Activated naive CD8-positive, alpha-beta T cell treated with anti-CD3 and anti-CD28 coated beads, Interleukin-2, amount 50 U/mL, for 24 hours (primary cell): Measurements from ENCODE around the gene TIMP3.

Experiments
- ATAC-seq: fragments of 150-1000 bp; cut with Tn5 transposase; one replicate; pipeline ENCODE4 v1.10.0; 2021
- DNase-seq: peaks from one replicate; pipeline ENCODE4 v3.0.0; 2021
- H3K27ac Mint-ChIP-seq: one replicate; pipeline ENCODE4 v1.8.0; 2021; ENCODE audit warnings: mild to moderate bottlenecking, mixed read lengths
- H3K27me3 Mint-ChIP-seq: one replicate; pipeline ENCODE4 v1.8.0; 2021; ENCODE audit warnings: mixed read lengths
- H3K36me3 Mint-ChIP-seq: one replicate; pipeline ENCODE4 v1.8.0; 2021; ENCODE audit warnings: low read depth, mixed read lengths
- H3K4me1 Mint-ChIP-seq: one replicate; pipeline ENCODE4 v1.8.0; 2021; ENCODE audit warnings: mixed read lengths
- H3K4me3 Mint-ChIP-seq: one replicate; pipeline ENCODE4 v1.8.0; 2021; ENCODE audit warnings: mild to moderate bottlenecking, moderate library complexity, mixed read lengths
- H3K9me3 Mint-ChIP-seq: one replicate; pipeline ENCODE4 v1.8.0; 2021; ENCODE audit warnings: mixed read lengths

The TIMP3 gene

DNA sequence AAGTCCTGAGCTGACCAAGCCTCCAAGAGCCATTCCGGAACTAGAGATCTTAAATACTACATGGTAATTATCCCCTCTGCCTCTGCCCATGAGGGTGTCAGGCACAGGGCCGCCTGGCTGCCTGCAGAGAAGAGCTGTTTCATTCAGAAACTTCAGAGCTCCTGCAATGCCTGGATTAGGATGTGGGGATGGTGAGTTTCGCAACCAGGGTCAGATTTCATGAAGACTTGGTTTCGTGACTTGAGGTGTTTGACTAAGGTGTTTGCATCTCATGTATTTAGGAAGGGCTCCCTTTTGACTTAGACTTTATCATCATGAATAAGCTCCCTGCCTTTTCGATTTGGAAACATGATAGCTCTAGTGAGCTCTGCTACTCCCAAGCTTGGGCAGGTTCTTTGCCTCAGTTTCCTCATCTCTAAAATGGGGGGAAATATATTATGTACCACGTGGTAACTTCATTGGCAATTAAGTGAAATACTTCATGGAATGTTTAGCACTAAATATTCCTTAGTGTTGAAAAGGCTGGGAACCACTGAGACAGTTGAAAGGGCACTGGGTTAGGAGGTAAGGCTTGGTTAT is 9.1 kb downstream of the TIMP3 start:
- DNase-seq (no peak), ATAC-seq (no peak)
- H3K36me3 Mint-ChIP-seq = no peaks in the 10 kb centered on the region
- H3K27ac Mint-ChIP-seq = no peak overlapping the region
- no peak overlapping the region for H3K4me3 Mint-ChIP-seq
- peaks cover 2% of the 10 kb centered on the region for H3K4me1 Mint-ChIP-seq
- peaks cover 3% of the 10 kb centered on the region for H3K27me3 Mint-ChIP-seq
- H3K9me3 Mint-ChIP-seq = no peaks in the 10 kb centered on the region

DNA sequence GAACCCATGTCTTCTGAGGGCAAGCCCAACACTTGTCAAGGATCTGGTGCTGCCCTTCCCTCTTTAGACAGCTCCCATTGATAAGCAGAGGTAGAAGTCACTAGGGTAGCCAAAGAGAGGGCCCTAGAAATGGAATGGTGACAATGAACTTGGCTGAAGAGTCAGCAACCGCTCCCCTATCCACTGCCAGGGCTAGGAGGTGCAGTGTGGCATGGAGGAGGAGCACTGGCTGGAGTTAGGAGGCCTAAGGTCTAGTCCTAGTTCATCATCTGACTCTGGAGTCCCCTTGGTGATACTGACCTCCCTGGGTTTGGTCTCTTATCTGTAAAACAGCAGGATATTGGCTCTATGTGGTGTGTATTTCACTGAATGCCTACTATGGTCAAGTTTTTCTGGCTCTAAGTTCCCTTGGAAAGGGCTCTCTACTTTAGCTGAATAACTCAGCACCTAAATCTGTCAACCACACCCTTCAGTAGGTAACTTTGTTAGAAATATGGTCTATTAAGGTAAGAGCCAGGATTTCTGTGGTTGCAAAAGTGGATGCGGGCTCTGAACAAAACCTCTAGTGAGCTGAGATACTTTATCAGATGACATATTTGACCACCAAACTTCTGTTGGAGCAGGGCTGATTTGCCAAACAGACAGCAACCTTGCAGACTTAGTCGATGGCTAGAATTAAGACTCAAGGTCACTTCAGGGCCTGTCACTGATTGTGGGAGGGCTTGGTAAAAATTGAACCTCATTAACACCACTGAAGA is 10.5 kb downstream of the TIMP3 start:
- Mint-ChIP-seq H3K9me3 (no peaks in the 10 kb centered on the region), H3K27ac (no peak overlapping the region), H3K4me1 (peaks cover 2% of the 10 kb centered on the region), H3K4me3 (no peak overlapping the region), H3K36me3 (no peaks in the 10 kb centered on the region), H3K27me3 (peaks cover 3% of the 10 kb centered on the region)
- ATAC-seq = no peak
- DNase-seq = no peak

DNA sequence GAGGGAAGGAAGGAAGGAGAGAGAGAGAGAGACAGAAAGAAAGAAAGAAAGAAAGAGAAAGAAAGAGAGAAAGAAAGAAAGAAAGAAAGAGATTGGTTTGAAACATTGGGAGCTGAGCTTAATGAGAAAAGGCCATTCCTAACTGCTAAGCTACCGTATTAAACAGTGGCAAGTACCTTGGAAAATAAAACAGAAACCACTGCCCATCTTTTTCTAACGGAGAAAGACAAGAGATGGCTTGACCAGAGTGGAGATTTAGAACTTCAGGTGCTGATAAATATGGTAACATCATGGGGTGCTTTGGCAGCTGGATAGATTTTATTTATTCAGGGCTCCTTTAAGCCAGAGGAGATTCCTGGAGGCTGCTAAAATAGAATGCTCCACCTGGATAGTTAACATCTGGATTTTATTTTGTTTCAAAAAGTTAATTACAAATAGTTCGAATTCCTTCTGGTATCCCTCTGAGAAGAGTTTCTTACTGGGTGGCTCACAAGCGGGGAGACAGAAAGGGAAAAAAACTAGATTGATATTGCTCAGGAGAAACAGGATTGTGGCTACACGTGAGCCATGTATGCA is 12.9 kb downstream of the TIMP3 start:
- no peaks in the 10 kb centered on the region for H3K27me3 Mint-ChIP-seq

DNA sequence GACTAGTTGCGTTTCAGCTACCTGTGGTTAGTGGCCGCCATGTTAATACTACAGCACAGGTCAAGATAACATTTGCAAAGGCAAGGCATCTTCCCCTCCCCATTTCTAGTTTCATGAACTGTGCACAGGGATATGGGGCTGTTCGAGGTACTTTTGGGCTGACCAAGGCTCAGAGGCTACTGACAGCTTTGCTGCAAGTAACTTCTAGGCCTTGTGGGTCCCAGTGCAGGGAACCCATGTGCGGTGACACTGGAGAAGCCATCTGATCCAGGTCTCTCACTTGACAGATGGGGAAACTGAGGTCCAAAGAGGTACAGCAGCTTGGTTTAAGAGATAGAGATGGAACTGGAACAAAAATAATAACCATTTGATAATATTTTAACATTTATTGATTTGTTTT is 13.6 kb downstream of the TIMP3 start:
- Mint-ChIP-seq H3K27me3 (no peaks in the 10 kb centered on the region), H3K9me3 (no peaks in the 10 kb centered on the region), H3K4me1 (peaks cover 2% of the 10 kb centered on the region), H3K27ac (no peak overlapping the region), H3K4me3 (no peak overlapping the region), H3K36me3 (no peaks in the 10 kb centered on the region)
- ATAC-seq = no peak
- no peak for DNase-seq

More for the DNA sequence above, 12.9 kb downstream of the TIMP3 start:
- DNase-seq (no peak), ATAC-seq (no peak)
- Mint-ChIP-seq H3K36me3 (no peaks in the 10 kb centered on the region), H3K4me1 (peaks cover 2% of the 10 kb centered on the region), H3K4me3 (no peak overlapping the region), H3K27ac (no peak overlapping the region), H3K9me3 (no peaks in the 10 kb centered on the region)

DNA sequence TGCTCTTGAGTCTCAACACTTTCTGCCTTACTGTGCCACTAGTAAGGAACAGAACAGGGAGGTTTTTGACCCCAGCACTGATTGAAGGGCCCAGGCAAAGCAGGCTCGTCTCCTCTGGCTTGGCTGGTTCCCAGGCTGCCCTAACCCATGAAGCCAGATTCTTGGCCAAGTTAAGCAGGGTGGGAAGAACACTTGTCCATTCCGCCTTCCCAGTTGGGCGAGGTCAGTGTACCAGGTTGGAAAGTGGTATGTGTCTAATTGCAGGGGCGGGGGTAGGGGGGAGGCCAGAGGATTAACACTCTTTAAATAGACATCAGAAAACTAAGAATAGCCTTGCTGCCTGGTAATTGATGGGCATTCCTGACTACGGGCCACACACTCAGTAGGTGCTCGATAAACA is 14.4 kb downstream of the TIMP3 start:
- H3K27ac Mint-ChIP-seq = no peak overlapping the region
- no peaks in the 10 kb centered on the region for H3K27me3 Mint-ChIP-seq
- H3K4me1 Mint-ChIP-seq = peaks cover under 1% of the 10 kb centered on the region
- H3K9me3 Mint-ChIP-seq = no peaks in the 10 kb centered on the region
- no peaks in the 10 kb centered on the region for H3K36me3 Mint-ChIP-seq
- H3K4me3 Mint-ChIP-seq = no peak overlapping the region
- no peak for ATAC-seq
- DNase-seq = no peak

DNA sequence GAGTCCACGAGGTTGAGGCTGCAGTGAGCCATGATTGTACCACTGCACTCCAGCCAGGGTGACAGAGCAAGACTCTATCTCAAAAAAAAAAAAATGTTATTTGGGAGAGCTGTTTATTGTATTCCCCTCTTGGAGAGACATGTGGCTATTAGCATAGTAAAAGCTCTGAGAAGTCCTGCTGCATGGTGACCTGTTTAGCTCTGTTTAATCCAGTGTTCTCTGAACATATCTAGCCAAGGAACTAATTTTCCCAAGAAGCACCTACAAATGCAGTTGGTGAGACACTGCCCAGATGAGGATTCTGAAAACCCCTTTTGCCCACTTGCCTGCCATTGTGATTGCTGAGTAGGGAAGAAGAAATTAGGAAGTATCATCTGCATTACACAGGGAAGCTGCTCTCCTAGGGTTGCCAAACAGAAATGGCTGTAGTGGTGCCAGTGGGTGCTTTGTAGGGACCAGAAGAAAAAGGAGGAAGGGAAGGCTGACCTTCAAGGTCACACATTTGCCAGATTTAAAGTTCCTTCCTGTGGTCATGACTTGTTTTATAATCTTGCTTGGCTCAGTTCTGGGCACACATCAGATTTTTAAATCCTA is 15.7 kb downstream of the TIMP3 start:
- no peak overlapping the region for H3K4me3 Mint-ChIP-seq
- no peak for DNase-seq
- ATAC-seq = no peak
- H3K9me3 Mint-ChIP-seq = no peaks in the 10 kb centered on the region
- H3K27ac Mint-ChIP-seq = no peak overlapping the region
- no peaks in the 10 kb centered on the region for H3K27me3 Mint-ChIP-seq
- no peaks in the 10 kb centered on the region for H3K36me3 Mint-ChIP-seq
- no peaks in the 10 kb centered on the region for H3K4me1 Mint-ChIP-seq

DNA sequence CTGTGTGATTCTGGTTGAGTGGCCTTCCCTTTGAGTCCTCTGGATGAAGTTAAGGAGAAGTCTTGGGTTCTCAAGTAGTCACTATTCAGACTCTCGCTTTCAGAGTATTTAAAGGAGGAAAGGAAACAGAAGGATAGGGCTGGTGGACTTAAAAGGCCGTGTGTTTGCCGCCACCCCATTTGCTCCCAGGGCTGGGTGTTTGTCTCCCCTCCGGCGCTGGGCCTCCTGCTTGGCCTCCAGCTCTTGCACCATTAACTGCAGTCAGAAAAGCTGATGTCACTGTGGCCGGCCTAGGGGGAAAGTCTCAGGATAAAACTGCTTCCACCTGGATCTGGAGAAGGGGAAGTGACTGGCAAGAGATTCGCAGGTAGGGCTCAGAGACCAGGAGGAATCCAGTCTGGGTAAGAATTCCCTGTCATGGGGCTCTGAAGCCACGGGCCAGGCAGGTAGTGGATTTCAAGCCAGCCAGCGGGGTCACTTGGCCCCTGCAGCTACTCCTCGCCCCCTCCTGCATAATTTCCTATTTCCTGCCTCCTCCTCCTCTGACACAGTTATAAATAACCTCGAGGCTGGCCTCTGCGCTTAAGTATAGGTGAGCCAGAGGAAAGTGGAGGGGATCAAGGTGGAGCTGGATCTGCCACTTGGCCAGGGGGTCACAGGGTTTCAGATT is 17.1 kb downstream of the TIMP3 start:
- no peak overlapping the region for H3K4me3 Mint-ChIP-seq
- no peaks in the 10 kb centered on the region for H3K4me1 Mint-ChIP-seq
- H3K27me3 Mint-ChIP-seq = no peaks in the 10 kb centered on the region
- H3K27ac Mint-ChIP-seq = no peak overlapping the region
- ATAC-seq (no peak), DNase-seq (no peak)
- no peaks in the 10 kb centered on the region for H3K9me3 Mint-ChIP-seq
- H3K36me3 Mint-ChIP-seq = no peaks in the 10 kb centered on the region

DNA sequence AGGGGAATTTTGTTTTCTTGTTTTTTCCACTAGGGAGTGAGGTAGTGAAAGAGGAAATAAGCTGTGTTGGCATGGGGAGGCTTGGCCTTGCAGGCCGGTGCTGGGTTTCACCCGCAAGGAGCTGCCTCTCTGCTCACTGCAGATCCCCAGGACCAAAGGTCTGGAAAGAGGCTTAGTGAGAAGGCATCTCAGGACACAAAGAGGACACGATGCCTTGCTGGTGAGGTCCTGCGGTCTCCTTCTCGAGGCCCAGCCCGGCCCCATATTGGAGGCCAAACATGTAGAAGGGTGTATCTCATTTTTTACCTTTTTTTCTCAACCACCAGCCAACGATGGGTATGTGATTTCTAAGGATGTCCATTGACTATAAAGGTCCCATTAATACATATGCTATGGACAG is 17.6 kb downstream of the TIMP3 start:
- no peak overlapping the region for H3K27ac Mint-ChIP-seq
- H3K36me3 Mint-ChIP-seq = no peaks in the 10 kb centered on the region
- H3K4me3 Mint-ChIP-seq = no peak overlapping the region

DNA sequence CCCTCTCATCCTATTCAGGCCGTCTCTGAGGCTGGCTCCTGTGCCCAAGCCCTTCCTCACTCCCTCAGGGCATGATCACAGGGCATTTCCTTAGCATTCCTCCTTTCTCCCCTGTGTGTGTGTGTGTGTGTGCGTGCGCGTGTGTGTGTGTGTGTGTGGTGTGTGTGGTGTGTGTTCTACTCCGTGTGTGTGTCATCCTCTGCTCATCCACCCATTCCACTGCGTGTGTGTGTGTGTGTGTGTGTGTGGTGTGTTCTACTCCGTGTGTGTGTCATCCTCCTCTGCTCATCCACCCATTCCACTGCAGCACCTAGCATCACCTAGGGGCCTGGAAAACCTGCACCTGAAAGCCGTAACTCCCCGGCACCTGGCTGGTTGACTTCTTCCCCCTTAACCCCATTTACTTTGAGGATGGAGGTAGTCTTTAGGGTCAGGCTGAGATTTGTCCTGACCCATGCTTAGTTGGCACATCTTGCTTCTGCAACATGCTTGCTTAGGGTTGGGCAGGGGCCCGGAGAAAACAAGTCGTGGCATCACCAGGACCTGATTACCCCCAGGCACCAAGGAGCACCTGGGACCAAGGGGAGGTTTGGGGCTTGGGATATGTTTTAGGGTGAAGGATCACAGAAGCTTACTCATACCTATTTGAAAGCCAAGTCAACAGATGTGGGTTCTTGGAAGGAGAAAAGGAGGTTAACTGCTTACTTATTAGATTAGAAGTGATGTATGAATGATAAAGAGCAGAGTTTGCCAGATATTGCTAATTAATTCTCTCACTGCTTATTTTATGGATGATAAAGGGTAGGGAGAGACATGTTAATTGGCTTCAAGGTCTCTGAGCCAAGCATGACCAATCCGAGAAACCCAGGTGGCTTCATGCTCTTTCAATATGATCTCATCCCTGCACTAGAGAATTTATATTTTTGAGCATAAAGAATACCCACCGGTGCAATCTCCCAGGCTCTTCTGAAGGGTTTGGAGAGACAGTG is 18.9 kb downstream of the TIMP3 start:
- no peaks in the 10 kb centered on the region for H3K36me3 Mint-ChIP-seq
- DNase-seq (no peak), ATAC-seq (no peak)
- no peak overlapping the region for H3K27ac Mint-ChIP-seq
- H3K4me1 Mint-ChIP-seq = no peaks in the 10 kb centered on the region
- H3K9me3 Mint-ChIP-seq = no peaks in the 10 kb centered on the region
- no peaks in the 10 kb centered on the region for H3K27me3 Mint-ChIP-seq
- no peak overlapping the region for H3K4me3 Mint-ChIP-seq

More for the DNA sequence above, 17.6 kb downstream of the TIMP3 start:
- Mint-ChIP-seq H3K9me3 (no peaks in the 10 kb centered on the region), H3K27me3 (no peaks in the 10 kb centered on the region), H3K4me1 (no peaks in the 10 kb centered on the region)
- ATAC-seq (no peak), DNase-seq (no peak)

DNA sequence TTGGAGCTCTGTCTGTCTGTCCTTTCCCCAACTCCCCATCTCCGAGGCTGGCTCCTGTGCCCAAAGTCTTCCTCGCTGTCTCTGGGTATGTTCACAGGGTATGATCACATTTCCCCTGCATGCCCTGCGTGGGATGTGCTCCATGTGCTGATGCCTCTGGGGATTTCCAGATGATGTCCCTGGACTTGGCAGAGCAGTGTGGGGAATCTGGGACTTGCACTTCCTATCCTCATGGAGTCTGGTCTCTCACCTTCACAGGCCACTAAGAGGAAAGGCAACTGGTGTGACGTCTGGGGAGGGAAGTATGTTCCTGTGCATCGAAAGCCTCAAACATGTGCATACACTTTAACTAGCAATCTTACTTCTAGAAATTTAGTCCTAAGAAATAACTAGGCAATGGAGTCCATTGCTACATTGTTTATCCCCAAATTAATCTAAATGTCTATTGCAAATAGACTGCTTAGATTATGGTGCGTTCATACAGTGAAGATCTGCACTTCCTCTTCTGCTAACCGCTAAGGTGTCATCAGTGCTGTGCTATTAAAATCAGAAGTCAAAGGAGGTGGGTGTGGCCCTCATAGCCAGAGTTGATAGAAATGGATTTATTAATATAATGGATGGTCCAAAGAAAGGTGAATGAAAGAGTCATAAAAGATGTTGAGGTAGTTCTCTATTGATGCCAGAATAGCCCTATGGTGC is 20.8 kb downstream of the TIMP3 start:
- Mint-ChIP-seq H3K36me3 (no peaks in the 10 kb centered on the region), H3K27me3 (no peaks in the 10 kb centered on the region), H3K4me3 (no peak overlapping the region), H3K9me3 (no peaks in the 10 kb centered on the region), H3K4me1 (no peaks in the 10 kb centered on the region), H3K27ac (no peak overlapping the region)
- DNase-seq (no peak), ATAC-seq (no peak)

DNA sequence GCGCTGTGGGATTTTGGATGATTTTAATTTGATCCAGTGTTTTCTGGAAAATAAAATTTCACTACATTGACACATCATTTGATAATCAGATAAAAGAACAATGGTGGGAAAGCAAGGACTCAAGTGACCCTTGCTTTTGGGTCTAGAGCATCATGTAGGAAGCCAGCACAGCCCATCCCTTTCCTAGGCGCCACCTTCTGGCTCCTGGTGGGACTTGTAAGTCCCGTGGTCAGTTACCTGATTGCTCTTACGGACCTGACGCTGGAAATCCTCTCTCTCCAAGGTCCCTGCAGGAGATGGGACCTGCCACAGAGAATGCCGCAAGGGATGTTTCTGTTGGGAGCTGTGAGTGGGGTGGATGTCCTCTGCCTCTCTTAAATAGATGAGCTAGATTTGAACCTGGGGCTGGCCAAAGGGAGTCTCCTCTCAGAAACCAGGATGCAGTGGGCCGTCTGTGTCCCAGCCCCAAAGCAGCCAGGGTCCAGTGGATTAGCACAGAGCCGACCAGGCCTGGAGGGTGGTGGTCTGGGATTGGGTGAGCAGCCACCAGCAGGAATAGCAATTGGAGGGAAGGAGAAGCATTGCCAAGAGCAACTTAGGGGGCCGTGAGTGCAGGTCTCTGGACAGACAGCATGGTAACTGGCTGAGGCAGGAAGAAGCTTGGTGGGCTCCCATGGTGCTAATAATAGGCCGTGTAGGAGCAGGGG is 21.7 kb downstream of the TIMP3 start:
- Mint-ChIP-seq H3K4me3 (no peak overlapping the region), H3K27me3 (no peaks in the 10 kb centered on the region), H3K4me1 (no peaks in the 10 kb centered on the region), H3K36me3 (no peaks in the 10 kb centered on the region), H3K9me3 (no peaks in the 10 kb centered on the region), H3K27ac (no peak overlapping the region)
- DNase-seq = no peak
- ATAC-seq = no peak

DNA sequence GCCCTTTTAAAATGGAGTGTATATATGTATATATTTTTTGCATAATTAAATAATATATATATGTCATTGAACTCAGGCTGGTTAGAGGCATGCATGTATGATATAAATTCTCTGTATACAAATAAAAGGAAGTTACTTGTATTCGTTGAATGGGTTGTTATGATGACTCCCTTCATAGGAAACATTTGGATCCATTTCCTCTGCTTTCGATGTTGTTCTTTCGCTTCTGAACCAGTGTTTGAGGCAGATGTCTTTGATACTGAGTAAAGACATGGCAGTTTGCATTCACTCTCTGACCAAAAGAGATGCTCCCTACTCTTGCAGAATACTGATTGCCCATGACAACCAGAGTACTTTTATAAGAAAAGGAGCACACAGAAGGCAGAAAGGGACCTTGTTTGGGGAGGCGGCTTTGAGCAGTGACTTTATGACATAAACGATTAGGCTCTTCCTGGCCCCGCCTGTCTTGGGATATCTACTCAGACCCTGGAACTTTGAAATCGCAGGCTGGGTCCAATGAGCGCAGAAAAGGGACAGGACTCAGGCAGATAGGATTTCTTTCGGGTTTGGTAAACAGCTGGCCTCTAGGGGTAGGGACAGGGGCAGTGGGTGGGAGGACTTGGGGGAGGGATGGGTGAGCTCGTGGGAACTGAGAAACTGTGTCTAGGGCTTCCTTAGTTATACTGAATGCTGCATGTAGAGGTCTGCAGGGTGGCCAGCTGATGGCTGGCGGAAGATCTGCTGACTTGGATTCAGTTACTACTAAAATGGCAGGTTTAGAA is 23.2 kb downstream of the TIMP3 start:
- DNase-seq (no peak), ATAC-seq (no peak)
- H3K4me3 Mint-ChIP-seq = no peak overlapping the region
- H3K9me3 Mint-ChIP-seq = no peaks in the 10 kb centered on the region
- no peaks in the 10 kb centered on the region for H3K4me1 Mint-ChIP-seq
- H3K27me3 Mint-ChIP-seq = no peaks in the 10 kb centered on the region
- H3K27ac Mint-ChIP-seq = no peak overlapping the region
- no peaks in the 10 kb centered on the region for H3K36me3 Mint-ChIP-seq
